ENCODE data around the gene TMED8. TPM values are rescaled to one million over a fixed set of nuclear protein-coding genes. Genes with fewer than 3 reads are reported as not detected.
"Not testable (repeated sequence)": the region's sequence is repeated elsewhere in the genome, so short reads cannot be mapped to it uniquely, and the experiment has no call there.

The TMED8 gene, protein sequence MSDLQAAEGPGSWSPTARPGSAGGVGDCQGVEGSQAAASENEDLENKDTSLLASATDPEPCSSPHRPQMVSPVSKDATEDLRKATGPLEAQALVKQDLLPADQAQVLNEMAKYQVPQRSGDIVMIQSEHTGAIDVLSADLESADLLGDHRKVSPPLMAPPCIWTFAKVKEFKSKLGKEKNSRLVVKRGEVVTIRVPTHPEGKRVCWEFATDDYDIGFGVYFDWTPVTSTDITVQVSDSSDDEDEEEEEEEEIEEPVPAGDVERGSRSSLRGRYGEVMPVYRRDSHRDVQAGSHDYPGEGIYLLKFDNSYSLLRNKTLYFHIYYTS
- 6.4 and 7.6 TPM in 2 replicates for total RNA-seq (2014; rRNA removed; shearing (Covaris generic))

DNA sequence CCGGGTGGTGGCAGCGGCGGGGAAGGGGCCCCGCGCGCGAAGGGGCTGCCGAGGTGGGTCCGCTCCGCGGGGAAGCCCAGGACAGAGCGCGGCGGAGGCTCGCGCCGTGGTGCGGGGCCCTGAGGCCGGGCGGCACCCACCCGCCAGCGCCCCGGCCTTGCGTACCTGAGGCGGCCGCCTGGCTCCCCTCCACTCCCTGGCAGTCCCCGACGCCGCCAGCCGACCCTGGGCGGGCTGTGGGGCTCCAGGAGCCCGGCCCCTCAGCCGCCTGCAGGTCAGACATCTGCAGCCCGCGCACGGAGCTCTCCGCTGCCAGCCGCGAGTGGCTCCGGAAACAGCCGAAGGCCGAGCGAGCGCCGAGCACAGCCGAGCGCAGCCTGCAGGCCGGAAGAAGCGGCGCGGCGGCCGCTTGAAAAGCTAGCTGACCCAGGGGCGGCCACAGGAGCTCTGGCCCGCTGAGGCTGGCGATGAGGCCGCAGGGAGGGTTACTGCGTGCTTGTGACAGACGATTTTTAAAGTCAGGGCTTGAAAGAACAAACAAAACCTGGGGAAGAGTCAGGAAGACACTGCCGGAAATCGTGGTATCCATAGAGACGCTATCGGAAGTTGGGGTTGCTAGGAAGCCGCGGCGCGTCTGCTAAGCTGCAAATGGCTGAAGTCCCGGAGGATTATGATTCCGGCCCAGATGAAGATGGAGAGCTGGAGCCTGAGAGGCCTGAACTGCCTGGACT is at the start of gene TMED8, which contains the start of gene SAMD15:
Gene TMED8 (minus strand): TSS at position 324 of the 731 bp plus-strand sequence. CDS start 41 bp downstream, at position 283.
Gene SAMD15 (plus strand): TSS at position 609 of the 731 bp plus-strand sequence. CDS start 40 bp downstream, at position 649.
- Histone ChIP-seq H3K27ac (peak within 1 kb of the TSS; percentile 59), H3K27me3 (replicated peaks) (no peaks in the 10 kb centered on the region), H3K4me1 (replicated peaks) (peaks cover 15% of the 10 kb centered on the region; the same call in 1 of the 2 replicates), H3K9me3 (replicated peaks) (no peaks in the 10 kb centered on the region), H3K4me3 (peak within 1 kb of the TSS; percentile 68), H3K36me3 (peaks cover 3% of the 10 kb centered on the region; the same call in 1 of the 2 replicates)
- peak; percentile 76 to 87 for DNase-seq (ENCODE audit: low read depth in 1 of 2, low spot score in 2 of 2)

DNA sequence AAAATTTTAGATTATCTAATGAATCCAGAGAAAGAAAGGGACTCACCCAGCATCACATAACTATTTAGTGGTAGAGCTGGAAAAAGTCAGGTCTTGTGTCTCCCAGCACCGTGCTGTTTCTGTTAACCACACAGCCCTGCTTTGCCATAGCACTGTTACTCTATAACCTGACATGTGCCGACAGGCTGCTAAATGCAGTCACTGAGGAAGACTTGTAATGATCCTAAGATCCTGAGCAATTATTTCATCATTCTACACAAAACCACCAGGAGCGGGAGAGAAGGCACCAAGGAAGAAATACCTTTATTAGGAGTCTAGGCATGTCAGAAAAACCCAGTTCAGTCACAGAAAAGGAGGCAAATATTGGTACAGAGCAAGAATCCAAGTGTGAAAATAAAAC is 49.5 kb upstream of the TMED8 start:
- no peaks in the 10 kb centered on the region for H3K9me3 ChIP-seq (replicated peaks)
- H3K27me3 ChIP-seq (replicated peaks), result no peaks in the 10 kb centered on the region
- H3K4me1 ChIP-seq (replicated peaks), result no peaks in the 10 kb centered on the region
- H3K27ac ChIP-seq, result no peak overlapping the region
- no peak overlapping the region for H3K4me3 ChIP-seq
- peaks cover 32% of the 10 kb centered on the region for H3K36me3 ChIP-seq
- DNase-seq (ENCODE audit: low read depth in 1 of 2, low spot score in 2 of 2), result no peak

DNA sequence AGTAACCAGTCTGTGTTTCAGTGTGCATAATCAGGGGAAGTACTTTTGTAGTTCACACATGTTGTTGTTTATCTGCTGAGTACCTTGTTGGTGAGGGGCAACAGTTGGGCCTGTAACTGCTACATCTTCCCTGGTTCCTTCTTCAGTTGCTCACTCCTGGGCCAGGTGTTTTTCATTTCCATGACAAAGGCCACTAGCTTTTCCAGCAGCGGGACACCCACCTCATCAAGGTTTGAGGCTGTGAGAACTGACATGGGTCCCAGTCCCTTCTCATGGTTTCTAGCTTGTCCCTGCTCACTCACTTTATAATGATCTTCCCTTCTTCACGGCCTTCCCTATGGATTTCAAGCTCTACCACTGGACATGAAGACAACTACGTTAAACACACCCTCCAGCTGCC is 48.0 kb upstream of the TMED8 start:
- peaks cover 32% of the 10 kb centered on the region for H3K36me3 ChIP-seq
- no peak for DNase-seq (ENCODE audit: low read depth in 1 of 2, low spot score in 2 of 2)
- no peak overlapping the region for H3K27ac ChIP-seq
- no peaks in the 10 kb centered on the region for H3K9me3 ChIP-seq (replicated peaks)
- no peak overlapping the region for H3K4me3 ChIP-seq
- no peaks in the 10 kb centered on the region for H3K27me3 ChIP-seq (replicated peaks)
- no peaks in the 10 kb centered on the region for H3K4me1 ChIP-seq (replicated peaks)

DNA sequence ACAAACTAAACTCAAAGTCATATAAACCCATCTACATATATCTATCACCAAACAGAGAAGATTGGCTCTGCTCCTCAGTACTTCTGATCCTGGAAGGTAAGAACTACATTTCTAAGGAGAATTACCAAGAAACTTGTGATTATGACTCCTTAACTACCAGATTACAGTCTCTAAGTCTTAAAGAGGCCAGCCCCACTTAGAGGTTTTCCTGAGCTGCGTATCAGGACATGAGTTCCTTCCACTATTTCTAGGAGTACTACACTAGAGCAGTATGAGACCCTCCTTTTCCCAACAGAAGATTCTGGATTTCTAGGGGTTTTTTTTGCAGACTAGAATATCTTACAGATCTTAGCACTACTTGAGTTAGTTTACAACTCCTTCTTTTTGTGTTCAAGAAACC is 46.5 kb upstream of the TMED8 start, which contains the start of gene NOXRED1:
Gene NOXRED1 (minus strand): TSS at position 101 of the 400 bp plus-strand sequence. CDS start 634 bp downstream, outside the sequence.
- no peak for DNase-seq (ENCODE audit: low read depth in 1 of 2, low spot score in 2 of 2)
- no peak within 1 kb of the TSS for H3K27ac ChIP-seq
- H3K4me3 ChIP-seq, result no peak within 1 kb of the TSS
- no peaks in the 10 kb centered on the region for H3K27me3 ChIP-seq (replicated peaks)
- no peaks in the 10 kb centered on the region for H3K4me1 ChIP-seq (replicated peaks)
- H3K9me3 ChIP-seq (replicated peaks), result no peaks in the 10 kb centered on the region
- peaks cover 23% of the 10 kb centered on the region for H3K36me3 ChIP-seq

DNA sequence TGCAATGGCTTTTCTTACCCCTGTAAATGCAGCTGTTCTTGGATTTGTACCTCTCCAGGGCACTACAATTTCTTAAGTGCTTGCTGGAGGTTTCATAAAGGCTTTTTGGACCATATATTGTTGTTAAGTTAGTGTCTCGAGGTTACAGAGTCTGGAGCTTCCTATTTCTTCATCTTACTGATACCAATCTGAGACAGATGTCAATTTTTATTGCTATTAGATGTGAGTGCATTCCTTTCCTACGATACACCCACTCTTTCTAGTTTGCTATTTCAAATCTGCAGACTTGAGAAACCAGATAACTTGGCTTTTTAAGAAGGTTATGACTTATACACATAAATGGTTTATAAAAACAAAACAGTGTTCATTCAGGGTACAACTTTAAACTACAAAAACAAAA is 44.3 kb upstream of the TMED8 start:
- no peak for DNase-seq (ENCODE audit: low read depth in 1 of 2, low spot score in 2 of 2)
- H3K4me3 ChIP-seq, result no peak overlapping the region
- peaks cover 8% of the 10 kb centered on the region; the same call in 1 of the 2 replicates for H3K36me3 ChIP-seq
- no peaks in the 10 kb centered on the region for H3K4me1 ChIP-seq (replicated peaks)
- H3K27ac ChIP-seq, result no peak overlapping the region
- H3K9me3 ChIP-seq (replicated peaks), result no peaks in the 10 kb centered on the region
- no peaks in the 10 kb centered on the region for H3K27me3 ChIP-seq (replicated peaks)

DNA sequence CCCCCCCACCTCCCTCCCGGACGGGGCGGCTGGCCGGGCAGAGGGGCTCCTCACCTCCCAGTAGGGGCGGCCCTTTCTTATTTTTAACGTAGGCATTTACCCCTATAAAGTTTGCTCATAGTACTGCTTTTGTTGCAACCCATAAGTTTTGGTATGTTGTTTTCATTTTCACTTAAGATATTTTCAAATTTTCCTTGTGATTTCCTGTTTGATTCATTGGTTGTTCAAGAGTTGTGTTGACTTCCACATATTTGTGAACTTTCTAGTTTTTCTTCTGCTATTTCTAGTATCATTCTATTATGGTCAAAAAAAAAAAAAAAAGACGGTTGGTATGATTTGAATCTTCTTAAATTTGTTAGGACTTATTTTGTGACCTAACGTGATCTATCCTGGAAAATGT is 39.9 kb upstream of the TMED8 start:
- Histone ChIP-seq H3K27ac (no peak overlapping the region), H3K4me1 (replicated peaks) (no peaks in the 10 kb centered on the region), H3K9me3 (replicated peaks) (no peaks in the 10 kb centered on the region), H3K27me3 (replicated peaks) (no peaks in the 10 kb centered on the region), H3K4me3 (no peak overlapping the region), H3K36me3 (no peaks in the 10 kb centered on the region)
- no peak for DNase-seq (ENCODE audit: low read depth in 1 of 2, low spot score in 2 of 2)

DNA sequence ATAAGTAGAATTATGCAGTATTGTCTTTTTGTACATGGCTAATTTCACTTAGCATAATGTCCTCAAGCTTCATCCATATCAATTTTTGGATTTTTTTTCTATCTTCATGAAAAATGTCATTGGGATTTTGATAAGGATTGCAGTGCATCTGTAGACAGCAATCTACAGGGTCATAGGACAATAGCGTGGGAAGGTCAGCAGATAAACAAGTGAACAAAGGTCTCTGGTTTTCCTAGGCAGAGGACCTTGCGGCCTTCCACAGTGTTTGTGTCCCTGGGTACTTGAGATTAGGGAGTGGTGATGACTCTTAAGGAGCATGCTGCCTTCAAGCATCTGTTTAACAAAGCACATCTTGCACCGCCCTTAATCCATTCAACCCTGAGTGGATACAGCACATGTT is 39.2 kb upstream of the TMED8 start:
- H3K27ac ChIP-seq; DNase-seq (ENCODE audit: low read depth in 1 of 2, low spot score in 2 of 2); H3K4me3 ChIP-seq; H3K9me3 ChIP-seq (replicated peaks); H3K27me3 ChIP-seq (replicated peaks); H3K4me1 ChIP-seq (replicated peaks); H3K36me3 ChIP-seq: not testable (repeated sequence)

DNA sequence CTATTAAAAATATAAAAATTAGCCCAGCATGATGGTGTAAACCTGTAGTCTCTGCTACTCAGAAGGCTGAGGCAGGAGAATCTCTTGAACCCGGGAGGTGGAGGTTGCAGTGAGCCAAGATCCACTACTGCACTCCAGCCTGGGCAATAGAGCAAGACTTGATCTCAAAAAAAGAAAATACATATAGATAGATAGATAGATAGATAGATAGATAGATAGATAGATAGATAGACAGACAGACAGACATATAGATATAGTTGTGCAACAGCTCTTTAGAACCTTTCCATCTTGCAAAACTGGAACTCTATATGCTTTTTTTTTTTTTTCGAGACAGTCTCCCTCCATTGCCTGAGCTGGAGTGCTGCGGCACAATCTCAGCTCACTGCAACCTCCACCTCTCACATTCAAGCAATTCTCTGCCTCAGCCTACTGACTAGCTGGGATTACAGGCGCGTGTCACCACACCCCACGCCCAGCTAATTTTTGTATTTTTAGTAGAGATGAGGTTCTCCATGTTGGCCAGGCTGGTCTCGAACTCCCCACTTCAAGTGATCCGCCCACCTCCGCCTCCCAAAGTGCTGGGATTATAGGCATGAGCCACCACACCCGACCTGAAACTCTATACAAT is 38.6 kb upstream of the TMED8 start:
- not testable (repeated sequence) for H3K36me3 ChIP-seq; DNase-seq (ENCODE audit: low read depth in 1 of 2, low spot score in 2 of 2); H3K9me3 ChIP-seq (replicated peaks)

DNA sequence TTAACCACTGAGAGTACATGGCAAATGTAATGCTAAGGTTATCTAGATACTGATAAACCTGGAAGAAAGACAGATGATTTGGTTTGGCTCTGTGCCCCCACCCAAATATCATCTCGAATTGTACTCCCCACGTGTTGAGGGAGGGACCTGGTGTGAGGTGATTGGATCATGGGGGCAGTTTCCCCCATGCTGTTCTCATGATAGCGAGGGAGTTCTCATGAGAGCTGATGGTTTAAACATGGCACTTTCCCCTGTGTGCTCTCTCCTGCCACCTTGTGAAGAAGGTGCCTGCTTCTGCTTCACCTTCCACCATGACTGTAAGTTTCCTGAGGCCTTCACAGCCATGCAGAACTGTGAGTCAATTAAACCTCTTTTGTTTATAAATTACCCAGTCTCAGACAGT is 32.2 kb upstream of the TMED8 start:
- H3K9me3 ChIP-seq (replicated peaks), result no peaks in the 10 kb centered on the region
- no peak for DNase-seq (ENCODE audit: low read depth in 1 of 2, low spot score in 2 of 2)

More for the DNA sequence above, 38.6 kb upstream of the TMED8 start:
- not testable (repeated sequence) for H3K27me3 ChIP-seq (replicated peaks); H3K4me1 ChIP-seq (replicated peaks); H3K27ac ChIP-seq; H3K4me3 ChIP-seq

DNA sequence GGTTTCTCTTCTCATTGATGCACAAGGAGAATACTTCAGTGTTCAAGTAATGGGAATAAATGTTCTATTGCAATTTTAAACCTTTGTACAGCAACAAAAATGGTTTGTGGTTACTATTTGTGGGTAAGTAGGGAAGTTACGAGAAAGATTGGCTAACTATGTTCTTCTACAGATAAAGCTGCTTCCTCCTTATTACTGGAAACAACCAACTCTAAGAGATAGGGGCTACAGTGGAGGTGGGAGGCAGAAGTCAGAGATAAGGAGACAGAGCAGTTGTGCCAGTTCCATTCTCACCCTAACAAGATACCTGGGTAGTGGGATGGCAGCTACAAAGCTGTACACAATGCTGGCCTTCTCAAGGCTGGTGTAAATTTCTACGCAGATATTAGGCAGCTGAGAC is 30.3 kb upstream of the TMED8 start:
- no peak overlapping the region for H3K4me3 ChIP-seq
- no peaks in the 10 kb centered on the region for H3K4me1 ChIP-seq (replicated peaks)
- H3K27me3 ChIP-seq (replicated peaks), result no peaks in the 10 kb centered on the region
- no peaks in the 10 kb centered on the region for H3K9me3 ChIP-seq (replicated peaks)
- no peak for DNase-seq (ENCODE audit: low read depth in 1 of 2, low spot score in 2 of 2)
- no peak overlapping the region for H3K27ac ChIP-seq
- H3K36me3 ChIP-seq, result no peaks in the 10 kb centered on the region

More for the DNA sequence above, 32.2 kb upstream of the TMED8 start:
- H3K4me1 ChIP-seq (replicated peaks), result no peaks in the 10 kb centered on the region
- no peak overlapping the region for H3K4me3 ChIP-seq
- H3K27me3 ChIP-seq (replicated peaks), result no peaks in the 10 kb centered on the region
- no peak overlapping the region for H3K27ac ChIP-seq
- H3K36me3 ChIP-seq, result no peaks in the 10 kb centered on the region

DNA sequence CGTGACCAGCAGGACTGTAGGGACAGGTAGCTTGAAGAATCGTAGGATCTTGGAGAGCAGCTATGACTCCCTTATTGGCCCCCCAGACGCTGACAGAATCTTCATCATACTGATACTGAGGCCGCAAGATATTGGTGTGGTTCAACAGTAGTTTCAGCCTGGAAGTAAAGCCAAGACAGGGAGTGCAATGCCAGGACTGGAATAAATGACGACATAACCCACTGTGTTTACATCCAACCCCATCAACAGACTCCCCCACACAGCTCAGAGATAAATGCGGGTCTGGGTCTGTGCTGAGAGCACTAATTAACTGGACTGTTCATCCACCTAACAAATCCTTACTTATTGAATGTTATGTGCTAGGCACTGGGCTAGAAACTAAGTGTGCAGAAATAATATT is 29.8 kb upstream of the TMED8 start:
- Histone ChIP-seq H3K9me3 (replicated peaks) (no peaks in the 10 kb centered on the region), H3K36me3 (no peaks in the 10 kb centered on the region), H3K27me3 (replicated peaks) (no peaks in the 10 kb centered on the region), H3K4me1 (replicated peaks) (no peaks in the 10 kb centered on the region), H3K4me3 (no peak overlapping the region), H3K27ac (no peak overlapping the region)
- no peak for DNase-seq (ENCODE audit: low read depth in 1 of 2, low spot score in 2 of 2)

DNA sequence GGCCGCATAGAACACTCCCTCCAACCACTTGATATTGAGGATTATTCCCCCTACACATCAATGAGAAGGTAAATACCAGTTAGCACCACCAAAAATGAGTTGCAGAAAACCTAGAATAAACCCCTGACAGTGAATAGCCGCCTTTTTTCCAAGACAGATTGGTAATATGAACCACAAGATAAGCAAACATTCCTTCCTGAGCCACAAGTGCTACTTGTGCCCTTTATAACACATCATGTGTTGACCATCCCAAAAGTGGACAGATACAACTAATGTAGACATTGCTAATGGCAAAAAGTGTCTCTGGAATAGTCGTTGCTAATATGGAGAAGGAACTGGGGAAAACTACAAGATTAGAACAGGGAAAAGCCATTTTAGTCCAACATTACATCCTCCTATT is 29.2 kb upstream of the TMED8 start:
- Histone ChIP-seq H3K9me3 (replicated peaks) (no peaks in the 10 kb centered on the region), H3K4me3 (no peak overlapping the region), H3K36me3 (no peaks in the 10 kb centered on the region), H3K27ac (no peak overlapping the region), H3K4me1 (replicated peaks) (no peaks in the 10 kb centered on the region), H3K27me3 (replicated peaks) (no peaks in the 10 kb centered on the region)
- DNase-seq (ENCODE audit: low read depth in 1 of 2, low spot score in 2 of 2), result no peak

DNA sequence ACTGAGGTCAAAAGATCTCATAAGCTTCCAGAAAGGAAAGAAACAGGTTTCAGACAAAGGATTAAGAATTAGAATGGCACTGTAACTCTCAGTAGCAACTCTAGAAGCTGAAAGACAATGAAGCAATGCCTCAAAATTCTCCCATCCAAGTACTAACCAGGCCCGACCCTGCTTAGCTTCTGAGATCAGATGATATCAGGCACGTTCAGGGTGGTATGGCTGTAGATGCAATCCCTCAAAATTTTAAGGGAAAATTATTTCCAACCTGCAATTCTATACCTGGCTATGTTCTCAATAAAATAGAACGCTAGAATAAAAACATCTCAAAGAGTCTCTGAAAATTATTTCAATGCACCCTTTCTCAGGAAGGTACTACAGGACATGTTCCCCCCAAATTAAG is 26.9 kb upstream of the TMED8 start:
- Histone ChIP-seq H3K27ac (no peak overlapping the region), H3K4me3 (no peak overlapping the region), H3K27me3 (replicated peaks) (no peaks in the 10 kb centered on the region), H3K36me3 (no peaks in the 10 kb centered on the region), H3K4me1 (replicated peaks) (no peaks in the 10 kb centered on the region), H3K9me3 (replicated peaks) (no peaks in the 10 kb centered on the region)
- no peak for DNase-seq (ENCODE audit: low read depth in 1 of 2, low spot score in 2 of 2)

DNA sequence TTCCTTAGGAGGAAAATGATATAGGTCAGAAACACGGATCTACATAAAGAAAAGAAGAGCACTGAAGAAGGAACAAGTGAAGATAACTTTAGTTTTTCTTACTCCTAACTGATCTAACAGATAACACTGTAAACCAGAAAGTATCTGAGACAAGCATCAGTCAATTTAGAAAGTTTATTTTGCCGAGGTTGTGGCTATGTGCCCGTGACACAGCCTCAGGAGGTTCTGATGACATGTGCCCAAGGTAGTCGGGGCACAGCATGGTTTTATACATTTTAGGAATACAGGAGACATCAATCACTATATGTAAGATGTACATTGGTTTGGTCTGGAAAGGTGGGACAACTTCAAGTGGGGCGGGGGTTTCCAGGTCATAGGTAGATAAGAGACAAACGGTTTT is 23.3 kb upstream of the TMED8 start:
- DNase-seq (ENCODE audit: low read depth in 1 of 2, low spot score in 2 of 2), result no peak
- Histone ChIP-seq H3K9me3 (replicated peaks) (no peaks in the 10 kb centered on the region), H3K27ac (no peak overlapping the region), H3K27me3 (replicated peaks) (no peaks in the 10 kb centered on the region), H3K4me3 (no peak overlapping the region), H3K4me1 (replicated peaks) (no peaks in the 10 kb centered on the region), H3K36me3 (no peaks in the 10 kb centered on the region)
